Stimulated activated CD4-positive, alpha-beta T cell treated with anti-CD3 and anti-CD28 coated beads, Interleukin-4, amount 100 ng/mL, for 24 hours (primary cell): Measurements from ENCODE around the gene TGM4.

Experiments
- DNase-seq: peaks from one replicate; pipeline ENCODE4 v3.0.0-alpha.2; 2020

TGM4 gene

DNA sequence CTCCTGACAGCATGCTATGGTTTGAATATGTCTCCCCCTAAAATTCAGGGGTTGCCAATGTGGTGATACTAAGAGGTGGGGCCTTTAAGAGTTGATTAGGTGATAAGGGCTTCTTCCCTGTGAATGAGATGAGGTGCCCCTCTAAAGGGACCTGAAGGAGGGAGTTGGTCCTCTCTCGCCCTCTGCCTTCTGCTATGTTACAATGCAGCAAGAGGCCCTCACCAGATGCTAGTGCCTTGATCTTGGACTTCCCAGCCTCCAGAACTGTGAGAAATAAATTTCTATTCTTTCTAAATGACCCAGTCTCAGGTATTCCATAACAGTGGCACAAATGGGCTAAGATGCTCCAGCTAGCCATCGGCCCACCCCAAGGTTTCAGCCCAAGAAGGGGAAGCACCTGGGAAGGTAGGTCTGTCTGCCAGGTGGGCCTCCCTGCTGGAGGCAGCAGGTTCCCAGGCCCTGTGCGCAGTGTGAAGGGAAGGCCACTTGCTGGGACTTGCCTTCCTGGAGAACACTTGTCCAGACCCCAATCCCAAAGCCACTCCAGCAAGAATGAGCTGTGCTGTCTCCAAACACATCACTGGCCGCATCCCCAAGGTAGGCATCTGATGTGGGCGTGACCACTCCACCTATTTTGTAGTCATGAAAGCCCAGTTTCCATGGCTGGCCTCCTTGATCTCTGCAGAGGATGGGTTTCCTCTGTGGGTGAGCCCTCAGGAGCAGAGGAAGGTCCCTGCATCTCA is 9.0 kb downstream of the TGM4 start:
- no peak for DNase-seq

DNA sequence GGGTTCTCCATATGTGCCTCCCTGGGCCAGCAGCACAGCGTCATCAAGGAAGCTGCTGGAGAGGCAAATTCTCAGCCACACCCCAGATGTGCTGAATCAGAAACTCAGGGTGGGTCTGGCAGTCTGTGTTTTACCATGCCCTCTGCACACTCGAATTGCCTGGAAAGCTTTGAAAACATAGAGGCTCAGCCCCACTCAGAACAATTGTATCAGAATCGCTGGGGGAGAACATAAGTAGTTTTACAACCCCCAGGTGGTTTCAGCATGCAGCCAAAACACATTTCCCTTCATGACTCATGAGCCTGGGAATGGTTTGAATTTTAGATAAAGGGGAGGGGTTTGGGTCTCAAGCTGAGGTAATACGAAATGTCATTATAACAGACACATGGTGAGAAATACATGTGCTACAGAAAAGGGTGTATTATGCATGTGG is 9.6 kb downstream of the TGM4 start:
- DNase-seq: no peak

DNA sequence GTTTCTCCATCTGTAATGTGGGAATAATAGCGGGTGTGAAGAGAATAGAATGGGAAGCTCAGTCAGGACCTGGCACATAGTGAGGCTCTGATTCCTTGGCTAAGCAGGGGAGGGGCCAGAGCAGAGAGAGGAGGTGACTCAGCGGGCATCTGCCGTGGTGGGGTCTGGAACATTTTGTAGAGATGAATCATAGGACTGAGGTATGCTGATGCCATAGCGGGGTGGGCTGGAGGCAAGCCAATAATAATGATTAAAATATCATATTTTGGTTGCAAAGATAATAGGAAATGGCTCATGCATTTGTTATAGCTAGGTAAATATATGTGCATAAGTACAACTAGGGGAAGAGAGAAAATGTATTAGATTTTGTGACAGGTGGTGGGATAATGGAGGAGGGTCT is 11.2 kb downstream of the TGM4 start:
- DNase-seq: no peak

GRCh38 chr3:44886561-44886960 is 12.2 kb downstream of the TGM4 start:
- no peak for DNase-seq

- no peak for DNase-seq
Measured at GRCh38 chr3:44887101-44887500, 12.7 kb downstream of the TGM4 start.

GRCh38 chr3:44890258-44890657 is 15.8 kb downstream of the TGM4 start:
- no peak for DNase-seq

DNA sequence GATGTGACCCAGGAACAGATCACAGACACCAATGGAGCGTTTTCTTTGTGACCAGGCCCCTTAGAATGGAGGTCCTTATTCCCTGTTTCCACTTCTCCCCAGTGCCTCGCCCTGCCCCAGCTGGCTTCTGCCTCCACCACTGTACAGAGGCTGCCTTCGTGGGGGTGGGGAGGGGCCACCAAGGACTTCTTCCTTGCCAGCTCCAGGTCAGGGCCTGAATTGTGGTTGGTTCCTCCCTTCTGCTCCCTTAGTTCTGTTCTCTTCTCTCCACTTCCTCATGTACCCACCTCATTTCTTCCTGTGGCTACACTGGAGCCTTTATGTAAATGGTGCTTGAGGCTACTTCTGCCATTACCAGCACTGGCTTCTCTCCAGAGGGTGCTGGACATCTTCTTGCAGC is 16.4 kb downstream of the TGM4 start:
- no peak for DNase-seq

DNA sequence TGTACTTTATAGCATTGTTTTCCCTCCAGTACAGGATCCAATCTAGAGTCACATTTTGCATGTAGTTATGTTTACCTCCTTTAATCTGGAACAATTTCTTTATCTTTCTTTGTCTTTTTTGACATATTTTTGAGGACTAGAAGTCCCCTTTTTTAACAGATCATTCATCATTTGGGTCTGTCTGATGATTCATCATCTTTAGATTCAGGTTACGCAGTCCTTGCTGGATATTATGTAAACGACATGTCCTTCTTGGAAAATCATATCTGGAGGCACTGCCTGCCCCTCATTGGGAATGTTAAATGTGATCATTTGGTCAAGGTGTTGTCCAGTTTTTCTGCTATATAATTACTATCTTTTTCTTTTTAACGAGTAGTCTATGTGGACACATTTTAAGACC is 18.3 kb downstream of the TGM4 start:
- DNase-seq: no peak

GRCh38 chr3:44893097-44893496 is 18.7 kb downstream of the TGM4 start:
- no peak for DNase-seq

GRCh38 chr3:44894485-44894884 is 20.1 kb downstream of the TGM4 start:
- DNase-seq: no peak

DNA sequence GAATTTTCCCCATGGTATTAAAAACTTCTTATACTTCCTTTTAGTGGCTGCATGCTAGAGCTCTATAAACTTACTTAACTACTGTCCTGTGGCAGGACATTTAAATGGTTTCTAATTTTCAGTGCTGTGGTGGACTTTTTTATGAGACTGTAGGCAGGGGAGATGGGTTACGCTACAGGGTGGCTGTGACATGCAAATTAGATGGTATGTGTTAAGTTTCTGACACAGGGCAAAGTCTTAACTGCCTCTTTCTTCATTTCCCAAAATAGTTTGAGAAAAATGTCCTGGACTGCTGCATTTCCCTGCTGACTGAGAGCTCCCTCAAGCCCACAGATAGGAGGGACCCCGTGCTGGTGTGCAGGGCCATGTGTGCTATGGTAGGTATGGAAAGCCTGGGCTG is 22.0 kb downstream of the TGM4 start:
- no peak for DNase-seq

DNA sequence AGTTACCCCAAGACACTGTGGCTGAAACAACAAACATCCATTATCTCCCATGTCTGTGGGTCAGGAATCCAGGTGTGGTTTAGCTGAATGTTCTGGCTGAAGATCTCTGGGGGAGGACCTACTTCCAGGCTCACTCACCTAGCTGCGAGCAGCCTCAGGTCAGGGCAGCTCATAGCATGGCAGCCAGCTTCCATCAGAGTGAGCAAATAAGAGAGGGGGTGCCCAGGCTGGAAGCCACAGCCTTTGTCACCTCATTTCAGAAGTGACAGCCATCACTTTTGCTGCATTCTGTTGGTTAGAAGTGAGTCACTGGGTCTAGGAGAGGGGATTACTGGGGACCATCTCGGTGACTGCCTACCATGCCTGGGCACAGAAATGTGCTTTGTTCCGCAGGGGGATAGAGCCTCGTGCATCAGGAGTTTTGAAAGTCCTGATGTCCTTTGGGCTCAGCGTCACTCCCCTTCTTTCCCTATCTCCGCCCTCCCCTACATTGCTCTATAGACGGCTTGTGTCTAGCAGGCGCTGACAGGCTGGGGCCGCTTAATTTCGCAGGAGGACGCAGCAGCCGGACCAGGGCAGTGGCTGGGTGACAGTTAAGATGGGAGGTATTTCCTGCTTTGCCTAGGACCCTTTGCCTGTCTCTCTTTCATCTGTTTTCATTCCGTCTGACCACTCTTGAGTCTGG is 25.4 kb downstream of the TGM4 start:
- DNase-seq: no peak

- DNase-seq: no peak
Measured at GRCh38 chr3:44902628-44903027, 28.2 kb downstream of the TGM4 start.

DNA sequence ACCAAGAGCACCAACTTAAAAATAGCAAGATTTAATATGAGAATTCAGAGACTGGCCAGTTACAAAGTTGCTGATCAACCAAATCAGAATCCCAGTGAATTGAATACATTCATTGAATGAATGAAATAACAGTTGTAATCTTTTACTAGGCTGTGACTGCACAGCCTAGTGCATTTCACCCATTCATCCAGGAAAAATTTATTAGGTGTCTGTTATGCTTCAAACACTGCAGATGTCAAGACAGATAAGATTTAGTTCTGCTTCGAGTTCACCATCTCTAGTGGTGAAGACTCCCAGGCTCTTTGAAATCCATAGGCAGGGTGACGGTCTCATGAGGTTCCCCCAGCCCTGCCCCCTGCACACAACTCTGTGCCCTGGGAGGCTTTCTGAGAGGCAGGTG is 28.9 kb downstream of the TGM4 start:
- no peak for DNase-seq

DNA sequence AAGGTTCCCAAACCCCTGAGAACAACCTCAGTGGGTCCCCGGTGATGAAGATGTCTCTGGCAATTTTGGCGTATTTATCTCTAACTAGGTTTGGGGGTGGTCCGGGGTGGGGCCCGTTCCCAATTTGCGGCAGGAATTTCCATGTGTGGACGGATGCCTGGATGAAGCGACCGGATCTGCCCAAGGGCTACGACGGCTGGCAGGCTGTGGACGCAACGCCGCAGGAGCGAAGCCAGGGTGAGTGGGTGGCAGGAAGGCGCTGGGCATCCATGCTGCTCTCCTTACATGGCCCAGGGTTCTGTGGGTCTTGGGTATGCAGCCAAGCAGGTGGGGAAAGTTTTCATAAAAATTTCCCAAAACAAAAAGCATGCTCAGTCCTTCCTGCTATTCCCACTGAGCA is 29.3 kb downstream of the TGM4 start:
- DNase-seq: no peak

DNA sequence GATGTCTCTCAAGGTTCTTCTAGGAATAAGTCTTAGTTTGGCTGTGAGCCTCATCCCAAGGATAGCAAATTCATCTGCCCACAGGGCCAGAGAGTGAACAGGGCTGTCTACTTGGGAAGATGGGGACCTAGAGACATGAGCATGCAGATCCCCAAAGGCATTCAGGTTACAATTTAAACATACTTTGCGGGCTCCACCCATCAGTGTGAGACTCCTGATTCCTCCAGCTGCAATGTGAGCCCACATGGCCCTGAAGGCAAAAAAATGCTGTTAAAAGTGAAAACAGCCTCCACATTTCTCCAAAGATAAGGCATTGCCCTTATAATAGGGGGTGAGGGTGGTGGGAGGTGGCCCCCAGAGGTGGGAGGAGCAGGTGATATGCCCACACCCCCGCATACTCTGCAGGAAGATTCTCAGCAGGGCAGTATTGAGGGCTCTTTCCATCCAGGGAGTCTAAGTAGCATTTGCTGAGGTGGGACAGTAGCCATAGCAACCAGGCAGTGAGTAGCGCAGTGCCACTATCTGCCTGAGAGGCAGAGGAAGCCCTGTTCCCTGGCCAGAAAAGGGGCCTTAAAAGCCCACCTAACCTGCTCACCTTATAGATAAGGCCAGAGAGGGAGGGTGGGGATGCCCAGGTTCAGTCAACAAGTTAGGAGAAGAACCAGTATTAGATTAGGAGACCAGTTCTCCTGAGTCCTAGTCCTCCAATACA is 31.2 kb downstream of the TGM4 start:
- no peak for DNase-seq

- no peak for DNase-seq
Measured at GRCh38 chr3:44906997-44907396, 32.6 kb downstream of the TGM4 start.

DNA sequence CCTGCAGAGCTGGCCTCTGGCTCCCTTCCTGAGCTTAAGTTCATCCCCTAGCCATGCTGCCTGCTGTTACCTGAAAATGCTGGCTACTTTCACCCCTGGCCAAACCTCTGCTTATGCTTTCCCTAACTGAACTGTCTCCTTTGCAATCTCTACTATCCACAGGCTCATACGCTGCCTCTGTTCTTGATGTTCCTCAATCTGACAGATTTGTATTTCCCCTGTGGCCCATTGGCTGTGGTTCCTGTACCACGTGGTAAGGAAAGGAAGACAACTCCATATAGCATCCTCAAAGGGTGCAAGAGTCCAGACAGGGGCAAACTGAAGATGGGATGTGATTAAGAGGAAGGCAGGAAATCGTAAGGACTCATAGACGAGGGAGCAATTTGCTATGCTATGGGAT is 33.2 kb downstream of the TGM4 start:
- DNase-seq: no peak

GRCh38 chr3:44909063-44909462 is 34.7 kb downstream of the TGM4 start:
- DNase-seq: no peak

DNA sequence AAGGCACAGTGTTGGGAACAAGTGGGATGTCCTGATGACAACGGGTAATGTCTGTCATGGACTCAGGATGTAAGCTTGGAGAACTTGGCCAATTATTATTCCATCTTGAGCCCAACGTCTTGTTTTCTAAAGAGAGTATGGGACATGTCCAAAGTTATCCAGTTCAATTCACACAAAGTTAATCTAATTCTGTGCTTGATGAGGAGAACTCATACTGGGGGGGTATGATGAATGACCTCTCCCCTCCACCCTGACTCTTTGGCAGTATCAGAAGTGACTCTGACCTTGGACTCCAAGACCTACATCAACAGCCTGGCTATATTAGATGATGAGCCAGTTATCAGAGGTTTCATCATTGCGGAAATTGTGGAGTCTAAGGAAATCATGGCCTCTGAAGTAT is 36.3 kb downstream of the TGM4 start:
- no peak for DNase-seq

GRCh38 chr3:44913868-44914468 is 39.6 kb downstream of the TGM4 start:
- DNase-seq: peak; percentile 64

GRCh38 chr3:44914936-44915335 is 40.5 kb downstream of the TGM4 start:
- DNase-seq: no peak

GRCh38 chr3:44915702-44916438 is 41.5 kb downstream of the TGM4 start:
- DNase-seq: no peak
